IMR-90 (cell line): ENCODE measurements around the gene UGT1A7.

ENCODE experiments used
- CTCF ChIP-seq: conservative IDR thresholded peaks from 2 replicates; pipeline ENCODE4 v1.5.1; 2012; ENCODE audit warnings: mild to moderate bottlenecking, low read depth, low read length, improper control_type of control experiment
- POLR2A ChIP-seq: IDR thresholded peaks from 2 replicates; pipeline ENCODE4 v1.6.1; 2012; ENCODE audit warnings: mild to moderate bottlenecking, low read depth, low read length
- USF2 ChIP-seq: fragments of 150-350 bp; IDR thresholded peaks from 2 replicates; pipeline ENCODE4 v1.6.1; 2017; ENCODE audit warnings: mild to moderate bottlenecking, antibody characterized with exemption, low read length, low read depth

- TF ChIP-seq CTCF (no peak), POLR2A (no peak), USF2 (no peak)
Observed at GRCh38 chr2:233689501-233689900, 7.8 kb downstream of the UGT1A7 start.
